Coronary artery (tissue), 2 donors: ENCODE data around the gene PSMA2.

Source experiments
- DNase-seq: peaks from one replicate; pipeline ENCODE4 v3.0.0-alpha.2; 2017; ENCODE audit warnings: low spot score
- H3K27ac ChIP-seq, 2 donors: fragments of 200-600 bp; sonication (generic); one replicate each; pipeline ENCODE4 v1.5.1; 2016 to 2019
- H3K4me3 ChIP-seq: fragments of 200-600 bp; sonication (generic); 2 replicates; pipeline ENCODE4 v1.5.1; 2016; ENCODE audit warnings: mild to moderate bottlenecking, moderate library complexity
- TF ChIP-seq, protein P1 (sequence below): fragments of 200-600 bp; sonication (generic); IDR thresholded peaks from one replicate; pipeline ENCODE4 v1.5.1; 2019; ENCODE audit warnings: antibody characterized with exemption

Gene PSMA2

DNA sequence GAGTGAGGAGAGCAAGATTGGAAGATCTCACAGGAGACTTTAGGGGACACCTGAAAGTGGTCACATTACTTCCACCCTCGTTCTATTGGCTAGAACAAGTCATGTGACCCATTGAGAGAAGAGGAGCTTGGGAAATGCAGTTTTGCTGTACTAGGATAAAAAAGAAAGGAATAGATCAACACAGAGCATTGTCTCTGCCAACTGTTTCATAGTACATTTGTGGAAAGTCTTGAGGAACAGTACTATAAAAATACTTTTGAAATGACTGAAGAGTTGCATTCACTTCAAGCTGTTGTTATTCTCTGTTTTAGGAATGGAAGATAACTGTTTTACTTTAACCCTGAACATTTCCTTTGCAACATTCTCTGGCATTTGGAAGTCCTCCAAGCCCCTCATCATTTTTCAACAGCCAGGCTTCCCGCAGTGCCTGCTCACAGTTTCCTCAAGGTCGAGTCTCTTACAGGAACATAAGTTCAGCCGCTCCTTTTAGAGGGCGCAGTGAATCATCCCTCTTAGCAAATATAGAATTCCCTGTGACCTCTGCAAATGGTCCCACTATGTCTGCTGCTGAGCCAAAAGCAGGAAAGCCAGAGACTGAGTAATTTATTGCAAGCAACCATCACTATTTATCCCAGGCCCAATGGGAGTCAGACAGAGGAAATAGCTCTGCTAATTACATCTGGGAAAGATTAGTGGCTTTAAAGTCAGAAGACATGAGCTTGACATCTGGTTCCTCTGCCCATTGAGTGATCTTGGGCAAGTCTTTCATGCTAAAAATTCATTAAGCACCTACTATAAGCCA, 40.9 kb upstream of the PSMA2 start:
- Histone ChIP-seq H3K27ac (peak overlapping the region; percentile 57 to 77), H3K4me3 (no peak overlapping the region)
- DNase-seq: peak; percentile 78
- TF ChIP-seq, protein P1, sequence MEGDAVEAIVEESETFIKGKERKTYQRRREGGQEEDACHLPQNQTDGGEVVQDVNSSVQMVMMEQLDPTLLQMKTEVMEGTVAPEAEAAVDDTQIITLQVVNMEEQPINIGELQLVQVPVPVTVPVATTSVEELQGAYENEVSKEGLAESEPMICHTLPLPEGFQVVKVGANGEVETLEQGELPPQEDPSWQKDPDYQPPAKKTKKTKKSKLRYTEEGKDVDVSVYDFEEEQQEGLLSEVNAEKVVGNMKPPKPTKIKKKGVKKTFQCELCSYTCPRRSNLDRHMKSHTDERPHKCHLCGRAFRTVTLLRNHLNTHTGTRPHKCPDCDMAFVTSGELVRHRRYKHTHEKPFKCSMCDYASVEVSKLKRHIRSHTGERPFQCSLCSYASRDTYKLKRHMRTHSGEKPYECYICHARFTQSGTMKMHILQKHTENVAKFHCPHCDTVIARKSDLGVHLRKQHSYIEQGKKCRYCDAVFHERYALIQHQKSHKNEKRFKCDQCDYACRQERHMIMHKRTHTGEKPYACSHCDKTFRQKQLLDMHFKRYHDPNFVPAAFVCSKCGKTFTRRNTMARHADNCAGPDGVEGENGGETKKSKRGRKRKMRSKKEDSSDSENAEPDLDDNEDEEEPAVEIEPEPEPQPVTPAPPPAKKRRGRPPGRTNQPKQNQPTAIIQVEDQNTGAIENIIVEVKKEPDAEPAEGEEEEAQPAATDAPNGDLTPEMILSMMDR: no peak

DNA sequence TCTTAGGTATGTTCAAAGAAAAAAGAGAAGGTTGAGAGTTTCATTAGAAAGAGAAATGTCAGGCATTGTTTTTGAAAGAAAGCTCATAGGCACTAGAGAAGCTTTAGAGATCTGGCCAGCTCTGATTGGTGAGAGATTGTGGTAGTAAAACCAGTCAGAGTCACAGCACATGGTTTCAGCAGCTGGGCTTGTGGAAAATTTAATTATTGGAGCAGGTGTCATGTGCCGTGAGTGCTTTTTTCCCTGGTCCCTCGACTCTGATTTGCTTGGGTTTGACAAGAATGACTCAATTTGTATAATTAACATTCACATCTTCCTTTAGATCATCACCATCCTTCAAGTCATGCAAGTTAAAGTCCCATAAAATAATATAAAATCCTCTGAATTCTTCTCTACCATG, 35.4 kb upstream of the PSMA2 start:
- DNase-seq: no peak
- no peak overlapping the region for H3K27ac ChIP-seq
- no peak overlapping the region for H3K4me3 ChIP-seq
- TF ChIP-seq, protein P1: no peak

DNA sequence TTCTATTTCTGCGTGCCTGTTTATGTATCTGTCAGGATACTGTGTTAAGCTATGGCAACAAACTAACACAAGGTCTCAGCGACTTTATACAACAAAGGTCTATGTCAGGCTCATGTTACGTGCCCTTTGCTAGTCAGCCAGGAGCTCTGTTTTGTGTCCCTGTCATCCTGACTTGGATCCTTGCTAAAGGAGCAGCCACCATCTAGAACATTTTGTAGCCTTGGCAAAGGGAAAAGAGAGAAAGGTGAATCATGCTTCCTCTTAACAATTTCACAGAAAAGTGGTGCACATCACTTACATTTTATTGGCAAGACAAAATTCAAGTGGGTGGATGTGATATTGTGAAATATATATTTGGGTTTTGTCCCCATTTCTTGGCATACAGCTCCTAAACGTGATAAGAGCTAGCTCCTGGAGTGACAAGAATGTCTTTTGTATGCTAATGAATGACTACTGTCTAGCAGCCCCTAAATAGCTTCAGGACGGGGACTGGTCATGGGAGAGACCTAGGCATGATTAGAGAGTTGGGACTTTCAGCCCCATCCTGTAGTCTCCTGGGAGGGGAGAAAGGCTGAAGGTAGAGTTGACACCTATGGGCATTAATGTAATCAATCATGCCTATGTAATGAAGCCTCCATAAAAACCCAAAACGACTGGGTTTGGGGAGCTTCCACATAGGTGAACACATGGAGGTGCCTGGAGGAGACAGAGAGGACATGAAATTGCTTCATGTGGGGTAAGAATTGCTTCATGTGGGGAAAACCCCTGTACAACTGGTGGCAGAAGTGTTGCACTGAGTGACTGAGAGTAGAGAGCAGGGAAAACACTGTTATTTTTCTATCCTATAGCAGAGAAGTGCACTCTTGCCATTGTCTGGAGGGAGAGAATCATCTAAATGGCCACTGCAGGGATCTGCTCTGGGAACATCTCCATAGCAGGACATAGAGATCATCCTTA, 33.2 kb upstream of the PSMA2 start:
- Histone ChIP-seq H3K4me3 (no peak overlapping the region), H3K27ac (peak overlapping the region in 1 of 2 donors; percentile 7)
- no peak for DNase-seq
- TF ChIP-seq, protein P1: no peak

DNA sequence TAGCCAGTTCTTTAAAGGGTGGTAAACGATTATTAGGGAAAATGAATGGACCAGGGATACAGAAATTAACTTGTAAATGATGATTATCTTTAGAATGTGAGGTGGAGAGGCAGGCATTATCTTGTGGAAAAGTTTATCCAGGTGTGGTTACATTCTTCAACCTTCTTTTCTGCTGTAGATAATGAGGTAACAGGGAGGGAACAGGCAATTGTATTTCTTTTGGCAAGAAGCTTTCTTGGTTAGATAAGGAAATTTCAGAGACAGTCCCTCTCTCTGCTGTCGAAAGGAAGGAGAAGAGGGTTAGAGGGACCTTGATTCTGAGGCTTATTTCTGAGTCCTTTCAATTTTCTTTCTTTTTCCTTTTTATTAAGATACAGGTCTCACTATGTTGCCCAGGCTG, 32.3 kb upstream of the PSMA2 start:
- H3K27ac ChIP-seq: no peak overlapping the region

DNA sequence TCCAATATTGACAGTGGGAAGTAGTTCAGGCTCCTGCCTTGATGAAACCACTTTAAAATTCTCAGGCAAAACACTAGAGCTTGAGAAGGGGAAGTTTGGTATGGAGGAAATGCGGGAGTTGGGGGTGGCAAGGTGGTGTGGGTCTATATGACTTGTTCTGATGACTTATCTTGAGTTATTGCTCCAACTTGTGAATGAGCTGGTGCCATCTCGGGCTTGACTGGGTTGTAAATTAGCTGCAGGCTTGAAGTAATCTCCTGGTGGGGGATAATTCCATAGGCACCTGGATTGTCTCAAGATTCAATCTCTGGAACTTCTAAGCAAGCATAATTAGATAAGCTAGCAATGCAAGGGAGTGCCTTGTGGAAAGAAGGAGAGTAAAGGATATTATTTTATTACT, 29.2 kb upstream of the PSMA2 start:
- H3K27ac ChIP-seq: no peak overlapping the region

More for the DNA sequence above, 32.3 kb upstream of the PSMA2 start:
- no peak overlapping the region for H3K4me3 ChIP-seq
- TF ChIP-seq, protein P1: no peak
- no peak for DNase-seq

DNA sequence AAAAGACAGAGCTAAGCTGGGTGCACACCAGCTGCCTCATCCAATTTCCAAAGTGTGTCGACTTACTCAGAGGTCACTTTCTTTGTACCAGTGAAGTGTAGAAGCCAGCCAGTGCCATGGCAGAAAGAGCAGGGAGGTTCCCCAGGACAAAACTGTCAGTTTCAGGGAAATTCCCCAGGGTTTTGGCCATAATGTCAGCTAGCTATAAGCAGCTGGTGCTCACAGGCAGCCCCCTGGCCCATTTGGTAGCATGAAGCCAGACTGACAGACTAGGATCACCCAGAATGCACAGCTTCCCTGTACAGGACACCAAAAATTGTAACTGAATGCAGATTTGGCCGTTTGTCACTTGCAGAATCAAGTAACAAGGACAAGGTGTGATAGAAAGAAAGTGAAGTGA, 28.8 kb upstream of the PSMA2 start:
- H3K27ac ChIP-seq: no peak overlapping the region
- DNase-seq: no peak
- TF ChIP-seq, protein P1: no peak
- no peak overlapping the region for H3K4me3 ChIP-seq

More for the DNA sequence above, 29.2 kb upstream of the PSMA2 start:
- TF ChIP-seq, protein P1: no peak
- no peak for DNase-seq
- no peak overlapping the region for H3K4me3 ChIP-seq
